DOHH2 (cell line): ENCODE results near the gene RBFOX2.

Experiments
- H3F3A ChIP-seq: fragments of 200-600 bp; sonication (generic), shearing (Covaris generic); 2 replicates; pipeline ENCODE4 v1.6.0; 2016; ENCODE audit warnings: antibody characterized with exemption, mild to moderate bottlenecking; ENCODE audit not compliant: control insufficient read depth, insufficient read depth
- H3K27ac ChIP-seq: fragments of 200-600 bp; sonication (generic); 2 replicates; pipeline ENCODE4 v1.5.1; 2014; ENCODE audit warnings: low read depth, mild to moderate bottlenecking, low read length, moderate library complexity
- H3K27me3 ChIP-seq: fragments of 200-600 bp; sonication (generic); 2 replicates; pipeline ENCODE4 v1.6.1; 2014; ENCODE audit warnings: mild to moderate bottlenecking, low read length, mixed read lengths; ENCODE audit not compliant: control insufficient read depth
- H3K36me3 ChIP-seq: fragments of 200-600 bp; sonication (generic); 2 replicates; pipeline ENCODE4 v1.6.1; 2014; ENCODE audit warnings: mild to moderate bottlenecking, low read length, moderate library complexity, mixed read lengths; ENCODE audit not compliant: control insufficient read depth
- H3K4me1 ChIP-seq: fragments of 200-600 bp; sonication (generic); 2 replicates; pipeline ENCODE4 v1.6.1; 2014; ENCODE audit warnings: mild to moderate bottlenecking, low read length, mixed read lengths; ENCODE audit not compliant: control insufficient read depth
- H3K4me2 ChIP-seq: fragments of 200-600 bp; sonication (generic); 2 replicates; pipeline ENCODE4 v1.6.0; 2014; ENCODE audit warnings: mild to moderate bottlenecking, low read length, moderate library complexity
- H3K4me3 ChIP-seq: fragments of 200-600 bp; sonication (generic); 2 replicates; pipeline ENCODE4 v1.5.1; 2014; ENCODE audit warnings: mild to moderate bottlenecking, low read length, mixed read lengths
- H3K79me2 ChIP-seq: fragments of 200-600 bp; sonication (generic); 2 replicates; pipeline ENCODE4 v1.6.1; 2014; ENCODE audit warnings: mild to moderate bottlenecking, low read length, mixed read lengths; ENCODE audit not compliant: control insufficient read depth
- H3K9me2 ChIP-seq: fragments of 200-600 bp; sonication (generic); replicated peaks from 2 replicates; pipeline ENCODE4 v1.6.1; 2014; ENCODE audit warnings: mild to moderate bottlenecking, low read length, mixed read lengths; ENCODE audit not compliant: control insufficient read depth
- H3K9me3 ChIP-seq: fragments of 200-600 bp; sonication (generic); 2 replicates; pipeline ENCODE4 v1.6.1; 2014; ENCODE audit warnings: antibody characterized with exemption, low read length, mixed read lengths; ENCODE audit not compliant: control insufficient read depth, insufficient read depth
- H4K20me1 ChIP-seq: fragments of 200-600 bp; sonication (generic); 2 replicates; pipeline ENCODE4 v1.6.0; 2014; ENCODE audit warnings: low read depth, mild to moderate bottlenecking, antibody characterized with exemption, low read length, moderate library complexity; ENCODE audit not compliant: control insufficient read depth, insufficient read depth
- CTCF ChIP-seq: fragments of 200-600 bp; sonication (generic); IDR thresholded peaks from one replicate; pipeline ENCODE4 v1.5.1; 2014; ENCODE audit warnings: antibody characterized with exemption, mild to moderate bottlenecking, low read depth, low read length; ENCODE audit not compliant: poor library complexity, severe bottlenecking
- EZH2phosphoT487 ChIP-seq: fragments of 200-600 bp; sonication (generic); IDR thresholded peaks from 2 replicates; pipeline ENCODE4 v1.6.1; 2017; ENCODE audit warnings: borderline replicate concordance, mild to moderate bottlenecking, antibody characterized with exemption, low read length, moderate library complexity, mixed read lengths

Gene RBFOX2

GRCh38 chr22:35835267-35835997 is 193.2 kb downstream of the RBFOX2 start:
- no peaks in the 10 kb centered on the region for H3K9me2 ChIP-seq
- H3K27me3 ChIP-seq = no peaks in the 10 kb centered on the region

GRCh38 chr22:35834061-35834460 is 194.6 kb downstream of the RBFOX2 start:
- H3F3A ChIP-seq = 0 out of 2 replicates have a peak, but pooled peaks cover 2% of the 10 kb centered on the region
- H3K27me3 ChIP-seq = no peaks in the 10 kb centered on the region
- H3K4me3 ChIP-seq = no peak overlapping the region
- 0 out of 2 replicates have a peak, but pooled peaks cover 3% of the 10 kb centered on the region for H3K36me3 ChIP-seq
- peaks cover 80% of the 10 kb centered on the region for H3K79me2 ChIP-seq
- no peaks in the 10 kb centered on the region for H3K9me2 ChIP-seq
- H4K20me1 ChIP-seq = no peaks in the 10 kb centered on the region
- no peak overlapping the region for H3K27ac ChIP-seq
- no peak overlapping the region for H3K4me2 ChIP-seq
- H3K4me1 ChIP-seq = peaks cover 29% of the 10 kb centered on the region
- TF ChIP-seq EZH2phosphoT487 (no peak), CTCF (no peak)
- no peaks in the 10 kb centered on the region for H3K9me3 ChIP-seq

More at GRCh38 chr22:35835267-35835997, 193.2 kb downstream of the RBFOX2 start:
- Histone ChIP-seq H3F3A (0 out of 2 replicates have a peak, but pooled peaks cover 2% of the 10 kb centered on the region), H3K4me1 (peaks cover 43% of the 10 kb centered on the region), H3K9me3 (no peaks in the 10 kb centered on the region), H4K20me1 (no peaks in the 10 kb centered on the region), H3K4me2 (no peak overlapping the region), H3K4me3 (no peak overlapping the region), H3K27ac (no peak overlapping the region), H3K36me3 (0 out of 2 replicates have a peak, but pooled peaks cover 3% of the 10 kb centered on the region), H3K79me2 (peaks cover 80% of the 10 kb centered on the region)
- no peak for TF ChIP-seq CTCF
- no peak for TF ChIP-seq EZH2phosphoT487

GRCh38 chr22:35830305-35830704 is 198.3 kb downstream of the RBFOX2 start:
- Histone ChIP-seq H3K36me3 (no peaks in the 10 kb centered on the region), H3F3A (0 out of 2 replicates have a peak, but pooled peaks cover 2% of the 10 kb centered on the region), H3K4me2 (no peak overlapping the region), H4K20me1 (no peaks in the 10 kb centered on the region), H3K79me2 (peaks cover 72% of the 10 kb centered on the region), H3K9me2 (no peaks in the 10 kb centered on the region), H3K4me3 (no peak overlapping the region), H3K27ac (no peak overlapping the region), H3K4me1 (peaks cover 7% of the 10 kb centered on the region), H3K27me3 (no peaks in the 10 kb centered on the region), H3K9me3 (no peaks in the 10 kb centered on the region)
- TF ChIP-seq CTCF (no peak), EZH2phosphoT487 (no peak)
